A549 (cell line): ENCODE data around the gene GALNT15.

Experiments
- BCL3 ChIP-seq: fragments of >200 bp; sonication (Bioruptor Twin); formaldehyde crosslinking; IDR thresholded peaks from 3 replicates; pipeline ENCODE4 v1.6.1; 2016
- CHD4 ChIP-seq: fragments of 200-600 bp; sonication (generic); IDR thresholded peaks from 2 replicates; pipeline ENCODE4 v1.6.1; 2016; ENCODE audit warnings: antibody characterized with exemption, mild to moderate bottlenecking, borderline replicate concordance
- CTCF ChIP-seq: fragments of >200 bp; sonication (Bioruptor Twin); formaldehyde crosslinking; IDR thresholded peaks from 3 replicates; pipeline ENCODE4 v1.5.1; 2016
- PBX3 ChIP-seq: IDR thresholded peaks from 2 replicates; pipeline ENCODE4 v1.6.1; 2012
- RARB ChIP-seq: fragments of 250-450 bp; sonication (Bioruptor Pico); IDR thresholded peaks from 2 replicates; pipeline ENCODE4 v1.8.0; 2021; ENCODE audit warnings: mild to moderate bottlenecking, moderate library complexity
- RFX5 ChIP-seq: fragments of 450-650 bp; IDR thresholded peaks from 2 replicates; pipeline ENCODE4 v1.7.1; 2014; ENCODE audit warnings: antibody characterized with exemption, mild to moderate bottlenecking, moderate library complexity
- RNF2 ChIP-seq: fragments of 200-600 bp; sonication (generic); IDR thresholded peaks from 2 replicates; pipeline ENCODE4 v1.6.1; 2016; ENCODE audit warnings: low read depth, mild to moderate bottlenecking, antibody characterized with exemption, moderate library complexity, borderline replicate concordance
- SMC3 ChIP-seq: fragments of >200 bp; sonication (Bioruptor Twin); formaldehyde crosslinking; IDR thresholded peaks from 3 replicates; pipeline ENCODE4 v1.6.1; 2018; ENCODE audit warnings: inconsistent platforms
- ZFP36 ChIP-seq: fragments of 450-650 bp; IDR thresholded peaks from 2 replicates; pipeline ENCODE4 v1.6.1; 2014; ENCODE audit warnings: borderline replicate concordance; ENCODE audit not compliant: partially characterized antibody

GRCh38 chr3:16249336-16249735 lies 74.9 kb downstream of the GALNT15 start:
- TF ChIP-seq PBX3: no peak
- TF ChIP-seq ZFP36: no peak
- peak; percentile 57 for TF ChIP-seq CTCF
- no peak for TF ChIP-seq RFX5
- TF ChIP-seq BCL3: no peak
- TF ChIP-seq RARB (CRISPR knock-in tag): no peak
- TF ChIP-seq RNF2: no peak
- no peak for TF ChIP-seq CHD4
- 0 out of 3 replicates have a peak, but pooled peaks have one; percentile 19 for TF ChIP-seq SMC3
